Measurements from ENCODE around the gene CLIC4.
"Not testable (repeated sequence)": the region's sequence is repeated elsewhere in the genome, so short reads cannot be mapped to it uniquely, and the experiment has no call there.

Gene CLIC4

GRCh38 chr1:24715658-24716057 is 29.6 kb upstream of the CLIC4 start:
- FAIRE-seq (no peak), DNase-seq (ENCODE audit: extremely low spot score, insufficient read length, low read depth) (no peak)

- no peak for DNase-seq (ENCODE audit: extremely low spot score, insufficient read length, low read depth)
- no peak for FAIRE-seq
Measured at GRCh38 chr1:24717887-24718650, 27.2 kb upstream of the CLIC4 start.

GRCh38 chr1:24720152-24720551 is 25.1 kb upstream of the CLIC4 start:
- no peak for DNase-seq (ENCODE audit: extremely low spot score, insufficient read length, low read depth)
- no peak for FAIRE-seq

GRCh38 chr1:24721533-24721932 is 23.7 kb upstream of the CLIC4 start:
- DNase-seq (ENCODE audit: extremely low spot score, insufficient read length, low read depth) (no peak), FAIRE-seq (no peak)

- FAIRE-seq; DNase-seq (ENCODE audit: extremely low spot score, insufficient read length, low read depth): not testable (repeated sequence)
Measured at GRCh38 chr1:24722073-24723035, 22.9 kb upstream of the CLIC4 start.

GRCh38 chr1:24724345-24725208 is 20.7 kb upstream of the CLIC4 start:
- DNase-seq (ENCODE audit: extremely low spot score, insufficient read length, low read depth) (no peak), FAIRE-seq (no peak)

GRCh38 chr1:24725209-24725651 is 20.0 kb upstream of the CLIC4 start:
- no peak for DNase-seq (ENCODE audit: extremely low spot score, insufficient read length, low read depth)
- no peak for FAIRE-seq

- no peak for DNase-seq (ENCODE audit: extremely low spot score, insufficient read length, low read depth)
- FAIRE-seq = no peak
Measured at GRCh38 chr1:24726741-24727140, 18.5 kb upstream of the CLIC4 start.

- FAIRE-seq = peak; percentile 89
- peak; percentile 56 for DNase-seq (ENCODE audit: extremely low spot score, insufficient read length, low read depth)
Measured at GRCh38 chr1:24727501-24728216, 17.6 kb upstream of the CLIC4 start.

GRCh38 chr1:24728982-24729381 is 16.3 kb upstream of the CLIC4 start:
- FAIRE-seq (no peak), DNase-seq (ENCODE audit: extremely low spot score, insufficient read length, low read depth) (no peak)

GRCh38 chr1:24732186-24732885 is 12.9 kb upstream of the CLIC4 start:
- no peak for DNase-seq (ENCODE audit: extremely low spot score, insufficient read length, low read depth)
- FAIRE-seq = no peak

GRCh38 chr1:24733342-24733741 is 11.9 kb upstream of the CLIC4 start:
- DNase-seq (ENCODE audit: extremely low spot score, insufficient read length, low read depth) = not testable (repeated sequence)
- FAIRE-seq = peak; percentile 74

- FAIRE-seq = peak; percentile 56
Measured at GRCh38 chr1:24735156-24735508, 10.1 kb upstream of the CLIC4 start.

GRCh38 chr1:24735509-24736375 is 9.5 kb upstream of the CLIC4 start:
- FAIRE-seq (no peak), DNase-seq (ENCODE audit: extremely low spot score, insufficient read length, low read depth) (no peak)

More at GRCh38 chr1:24735156-24735508, 10.1 kb upstream of the CLIC4 start:
- DNase-seq (ENCODE audit: extremely low spot score, insufficient read length, low read depth) = no peak

- DNase-seq (ENCODE audit: extremely low spot score, insufficient read length, low read depth) (no peak), FAIRE-seq (peak; percentile 55)
Measured at GRCh38 chr1:24737368-24738117, 7.7 kb upstream of the CLIC4 start.

- DNase-seq (ENCODE audit: extremely low spot score, insufficient read length, low read depth) = no peak
Measured at GRCh38 chr1:24739241-24739640, 6.0 kb upstream of the CLIC4 start.

More at GRCh38 chr1:24739241-24739640, 6.0 kb upstream of the CLIC4 start:
- FAIRE-seq = no peak

Measured in GM18507 (cell line).